GM18858 (cell line): Measurements from ENCODE around the gene CACNA1G.

Experiments
- ATAC-seq: cut with Tn5 transposase; IDR thresholded peaks from one replicate; pipeline ENCODE4 v1.9.1; 2021; ENCODE audit not compliant: unreplicated experiment

Gene CACNA1G

GRCh38 chr17:50547035-50547735, 13.3 kb upstream of the CACNA1G start, which contains the start of gene SPATA20:
TSS of gene SPATA20 (plus strand) at chr17:50547174. CDS start at chr17:50547209, 35 bp downstream.
- peak; percentile 77 for ATAC-seq

- no peak for ATAC-seq
These were observed 12.8 kb upstream of the CACNA1G start for GRCh38 chr17:50547736-50548083.

- ATAC-seq, result no peak
These were observed 11.7 kb upstream of the CACNA1G start for GRCh38 chr17:50548831-50549230.

GRCh38 chr17:50549256-50549941, 11.1 kb upstream of the CACNA1G start:
- ATAC-seq, result no peak

- no peak for ATAC-seq
These were observed 10.5 kb upstream of the CACNA1G start for GRCh38 chr17:50549969-50550368.

GRCh38 chr17:50550661-50551432, 9.7 kb upstream of the CACNA1G start:
- ATAC-seq, result no peak

- ATAC-seq, result no peak
These were observed 9.1 kb upstream of the CACNA1G start for GRCh38 chr17:50551433-50551815.

GRCh38 chr17:50551884-50552283, 8.6 kb upstream of the CACNA1G start:
- ATAC-seq, result no peak

GRCh38 chr17:50554201-50554600, 6.3 kb upstream of the CACNA1G start:
- ATAC-seq, result no peak

- ATAC-seq, result no peak
These were observed 3.7 kb upstream of the CACNA1G start for GRCh38 chr17:50556803-50557202.

- no peak for ATAC-seq
These were observed 2.9 kb upstream of the CACNA1G start for GRCh38 chr17:50557630-50558029.

- no peak for ATAC-seq
These were observed 2.4 kb upstream of the CACNA1G start for GRCh38 chr17:50558091-50558490.

- no peak for ATAC-seq
These were observed 2.0 kb upstream of the CACNA1G start for GRCh38 chr17:50558581-50558940.

- no peak for ATAC-seq
These were observed 1.4 kb upstream of the CACNA1G start for GRCh38 chr17:50558941-50559614.

GRCh38 chr17:50559674-50560184, 786 bp upstream of the CACNA1G start:
- no peak for ATAC-seq

GRCh38 chr17:50560931-50561745, 623 bp downstream of the CACNA1G start:
- ATAC-seq, result no peak

- no peak for ATAC-seq
These were observed 1.2 kb downstream of the CACNA1G start for GRCh38 chr17:50561746-50562141.

GRCh38 chr17:50562242-50563091, 2.0 kb downstream of the CACNA1G start:
- ATAC-seq, result no peak

GRCh38 chr17:50563092-50563511, 2.6 kb downstream of the CACNA1G start:
- ATAC-seq, result no peak
